K562 treated with DMSO at 1 percent for 48 hours (cell line): ENCODE measurements around the gene ADCY9. TPM values are rescaled to one million over a fixed set of nuclear protein-coding genes. Genes with fewer than 3 reads are reported as not detected.

Experiments
- total RNA-seq: library from RNA; unstranded; fragments of 300-600 nt; gene quantifications from 2 replicates; pipeline ENCODE4 v1.2.3, GENCODE V29; 2022; ENCODE audit warnings: low replicate concordance; ENCODE audit errors: extremely low read depth

The ADCY9 gene
- not detected in 2 replicates for total RNA-seq

GRCh38 chr16:4116325-4117249 is at the start of gene ADCY9:
TSS of gene ADCY9 (minus strand) at chr16:4116442. CDS start at chr16:4115442, 1,000 bp downstream.

Other genes starting within 250 kb of the ADCY9 start
- 111 TPM in 1 of 2 replicates, not detected in the other for gene CREBBP, start 235.7 kb downstream of the ADCY9 start, total RNA-seq
- gene SRL, start 125.6 kb upstream of the ADCY9 start, total RNA-seq, result not detected in 2 replicates
- not detected in 2 replicates for gene TFAP4, start 156.6 kb upstream of the ADCY9 start, total RNA-seq
- not detected in 2 replicates for gene GLIS2, start 199.6 kb upstream of the ADCY9 start, total RNA-seq
- gene PAM16, start 234.9 kb upstream of the ADCY9 start, total RNA-seq, result not detected in 2 replicates